HG03103 (cell line): ENCODE data around the gene ZFHX2.

Experiments used
- ATAC-seq: cut with Tn5 transposase; IDR thresholded peaks from one replicate; pipeline ENCODE4 v1.9.1; 2021; ENCODE audit warnings: low read depth; ENCODE audit not compliant: unreplicated experiment

Gene ZFHX2

DNA sequence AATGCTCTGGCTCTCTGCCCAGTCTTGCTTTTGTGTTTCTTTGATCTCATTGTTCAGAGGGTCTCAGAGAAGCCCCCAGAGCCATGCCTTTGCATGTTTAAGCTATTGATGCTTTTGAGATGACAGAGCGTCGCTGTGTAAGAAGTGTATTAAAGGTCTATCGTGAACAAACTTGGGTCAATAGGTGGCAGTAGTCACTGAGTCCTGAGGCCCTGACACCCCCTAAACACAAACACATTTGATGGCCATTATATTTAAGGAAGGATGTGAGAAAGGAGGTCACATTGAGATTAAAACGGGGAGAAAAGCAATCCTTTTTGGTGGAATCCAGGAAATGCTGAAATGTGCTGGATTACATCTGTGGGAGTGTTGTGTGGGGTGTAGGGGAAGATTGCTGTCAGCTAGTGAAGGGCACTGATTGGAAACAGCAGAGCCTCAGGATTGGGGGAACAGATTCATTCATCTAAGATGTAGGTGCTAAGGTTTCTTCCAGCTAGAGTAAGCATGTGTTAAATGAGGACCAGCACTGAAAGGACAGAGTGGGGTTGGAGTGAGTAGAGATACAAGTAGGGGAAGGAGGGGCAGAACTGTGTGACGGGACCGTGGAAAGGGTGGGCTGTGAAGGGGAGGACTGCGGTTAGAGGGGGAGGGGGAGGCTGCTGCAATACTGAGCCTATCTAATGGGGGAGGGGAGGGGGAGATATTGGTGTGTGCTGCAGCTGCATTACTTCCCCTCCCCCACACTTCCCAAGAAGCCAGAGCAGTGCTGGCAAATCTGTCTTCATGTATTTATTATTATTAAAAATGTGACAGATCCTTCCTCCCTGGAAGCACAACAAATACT lies 69.4 kb downstream of the ZFHX2 start:
- ATAC-seq: no peak

DNA sequence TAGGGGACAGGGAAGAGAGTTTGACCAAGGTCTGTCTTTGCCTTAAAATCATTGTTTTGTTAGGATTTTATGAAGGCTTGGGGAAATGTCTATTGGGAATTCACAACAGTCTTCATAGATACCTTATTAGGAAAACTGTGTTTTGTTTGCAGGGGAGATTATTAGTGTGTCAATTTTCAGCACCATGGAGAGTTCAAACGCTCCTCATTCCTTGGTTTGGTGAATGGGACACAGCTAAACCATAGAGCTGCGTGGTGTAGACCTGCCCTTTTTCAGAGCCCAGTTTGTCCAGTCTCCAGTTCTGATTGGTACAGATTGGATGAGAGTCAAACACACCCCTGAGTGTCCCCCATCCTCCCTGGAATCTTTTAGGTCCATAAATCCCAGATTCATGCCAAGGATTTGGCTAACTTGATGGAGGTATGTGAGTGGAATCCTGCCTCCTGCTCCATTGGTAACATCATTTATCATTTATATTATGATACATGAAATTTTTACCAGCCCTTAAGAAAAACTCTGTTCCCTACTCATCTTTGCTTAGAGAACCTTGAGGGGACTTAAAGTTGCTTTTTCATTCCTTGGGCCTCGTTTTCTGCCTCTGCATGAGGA lies 70.1 kb downstream of the ZFHX2 start:
- no peak for ATAC-seq

DNA sequence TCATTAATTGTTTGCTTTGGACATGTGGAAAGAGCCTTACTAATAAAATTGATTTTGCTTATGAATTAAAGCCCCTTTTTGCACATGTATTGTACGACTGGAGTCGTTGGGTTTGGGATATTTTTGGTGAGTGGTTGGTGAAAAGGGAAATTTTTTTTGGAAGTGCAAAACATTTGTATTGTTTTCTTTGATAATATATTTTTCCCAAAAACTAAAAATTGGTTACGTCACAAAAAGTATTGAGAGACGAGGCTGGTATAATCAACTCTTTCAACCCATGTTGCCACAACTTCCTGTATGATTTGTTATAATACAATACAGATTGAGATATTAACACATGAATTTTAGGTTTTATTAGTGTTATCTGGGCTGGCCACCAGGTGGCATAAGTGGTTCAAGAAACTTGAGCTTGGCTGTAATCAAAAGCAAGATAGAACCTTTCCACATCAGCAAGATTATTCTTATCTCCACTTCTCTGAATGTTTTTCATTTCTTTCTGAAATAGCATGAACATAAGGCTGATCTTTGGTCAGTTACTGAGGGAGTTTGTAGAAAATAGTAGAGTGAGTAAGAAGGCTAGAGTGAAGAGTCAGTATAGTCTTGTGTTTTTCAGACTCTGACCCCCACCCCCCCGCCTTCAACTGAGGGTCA lies 73.3 kb downstream of the ZFHX2 start:
- ATAC-seq: no peak

DNA sequence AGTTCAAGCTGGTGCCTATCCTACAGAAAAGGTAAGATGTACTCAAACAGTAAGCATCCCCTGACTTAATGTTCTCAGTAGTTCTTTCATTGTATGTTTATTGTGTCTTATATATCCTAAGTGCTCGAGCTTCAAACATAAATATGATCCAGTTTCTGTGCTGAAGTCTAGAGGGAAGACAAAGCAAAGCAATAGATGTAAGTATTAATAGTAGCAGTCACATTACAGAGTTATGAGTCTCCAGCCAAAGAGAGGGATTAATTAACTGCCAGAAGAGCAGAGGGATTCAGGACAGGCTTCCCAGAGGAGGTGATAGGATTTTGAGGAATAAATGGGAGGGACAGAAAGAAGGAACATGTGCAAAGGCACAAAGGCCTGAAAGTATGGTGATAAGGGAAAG lies 80.6 kb downstream of the ZFHX2 start:
- ATAC-seq: no peak
